GM12865 (cell line): ENCODE measurements around the gene SLC35F1.

Experiments used
- DNase-seq: peaks from one replicate; pipeline ENCODE4 v3.0.0; 2010; ENCODE audit warnings: low read depth
- H3K4me3 ChIP-seq: 2 replicates; pipeline ENCODE4 v1.5.1; 2011; ENCODE audit warnings: mild to moderate bottlenecking, low read depth, low read length, control low read depth
- TF ChIP-seq, protein P1 (sequence below): IDR thresholded peaks from 2 replicates; pipeline ENCODE4 v1.5.1; 2011; ENCODE audit warnings: low read length, control low read depth, low read depth, inconsistent platforms; ENCODE audit not compliant: insufficient read depth; ENCODE audit errors: missing control alignments

The SLC35F1 gene

DNA sequence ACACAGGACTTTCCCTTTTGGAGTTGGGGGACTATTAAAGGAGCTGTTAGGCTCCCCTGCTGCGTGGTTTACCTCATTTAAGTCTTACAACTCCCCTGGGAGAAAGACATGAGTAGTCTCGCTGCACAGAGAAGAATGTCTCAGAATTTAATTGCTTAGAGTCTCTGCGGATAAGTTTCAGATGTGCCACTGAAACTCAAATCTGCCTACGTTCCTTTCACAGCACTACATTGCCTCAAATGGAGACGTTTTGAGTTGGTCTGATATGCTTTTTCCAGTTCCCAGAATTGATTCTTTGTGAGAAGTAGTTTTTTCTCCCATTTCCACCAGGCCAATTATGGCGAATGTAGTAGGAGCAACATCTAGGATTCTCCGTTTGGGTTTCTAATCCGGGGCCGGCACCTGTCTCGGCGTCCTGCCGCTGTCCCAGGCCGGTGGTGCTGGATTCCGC is 532 bp upstream of the SLC35F1 start:
- DNase-seq: peak; percentile 42
- TF ChIP-seq, protein P1, sequence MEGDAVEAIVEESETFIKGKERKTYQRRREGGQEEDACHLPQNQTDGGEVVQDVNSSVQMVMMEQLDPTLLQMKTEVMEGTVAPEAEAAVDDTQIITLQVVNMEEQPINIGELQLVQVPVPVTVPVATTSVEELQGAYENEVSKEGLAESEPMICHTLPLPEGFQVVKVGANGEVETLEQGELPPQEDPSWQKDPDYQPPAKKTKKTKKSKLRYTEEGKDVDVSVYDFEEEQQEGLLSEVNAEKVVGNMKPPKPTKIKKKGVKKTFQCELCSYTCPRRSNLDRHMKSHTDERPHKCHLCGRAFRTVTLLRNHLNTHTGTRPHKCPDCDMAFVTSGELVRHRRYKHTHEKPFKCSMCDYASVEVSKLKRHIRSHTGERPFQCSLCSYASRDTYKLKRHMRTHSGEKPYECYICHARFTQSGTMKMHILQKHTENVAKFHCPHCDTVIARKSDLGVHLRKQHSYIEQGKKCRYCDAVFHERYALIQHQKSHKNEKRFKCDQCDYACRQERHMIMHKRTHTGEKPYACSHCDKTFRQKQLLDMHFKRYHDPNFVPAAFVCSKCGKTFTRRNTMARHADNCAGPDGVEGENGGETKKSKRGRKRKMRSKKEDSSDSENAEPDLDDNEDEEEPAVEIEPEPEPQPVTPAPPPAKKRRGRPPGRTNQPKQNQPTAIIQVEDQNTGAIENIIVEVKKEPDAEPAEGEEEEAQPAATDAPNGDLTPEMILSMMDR: no peak
- H3K4me3 ChIP-seq: no peak overlapping the region

DNA sequence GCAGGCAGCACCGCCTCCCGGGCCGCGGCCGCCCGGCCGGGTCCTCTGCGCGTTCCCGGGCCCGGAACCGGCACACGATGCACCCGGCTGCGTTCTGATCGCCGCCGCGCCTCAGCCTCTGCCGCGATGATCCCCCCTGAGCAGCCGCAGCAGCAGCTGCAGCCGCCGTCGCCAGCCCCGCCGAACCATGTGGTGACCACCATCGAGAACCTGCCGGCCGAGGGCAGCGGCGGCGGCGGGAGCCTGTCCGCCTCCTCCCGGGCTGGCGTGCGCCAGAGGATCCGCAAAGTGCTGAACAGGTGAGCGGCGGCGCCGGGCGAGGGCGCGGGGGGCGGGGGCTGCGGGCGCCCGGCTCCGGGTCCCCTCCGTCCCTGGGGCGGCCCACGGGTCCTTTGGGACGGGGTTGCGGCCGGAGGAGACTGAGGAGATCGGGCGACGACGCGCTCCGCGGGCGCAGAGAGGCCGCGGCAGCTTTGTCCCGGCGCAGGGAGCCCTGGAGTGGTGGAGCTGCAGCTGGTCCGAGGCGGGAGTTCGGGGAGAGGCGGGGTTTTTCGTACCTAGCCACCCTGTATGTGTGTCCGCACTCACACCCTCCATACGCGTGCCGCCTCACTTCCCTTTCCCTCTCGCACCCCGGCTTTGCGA is 659 bp downstream of the SLC35F1 start:
- H3K4me3 ChIP-seq: no peak overlapping the region
- TF ChIP-seq, protein P1: no peak
- no peak for DNase-seq

DNA sequence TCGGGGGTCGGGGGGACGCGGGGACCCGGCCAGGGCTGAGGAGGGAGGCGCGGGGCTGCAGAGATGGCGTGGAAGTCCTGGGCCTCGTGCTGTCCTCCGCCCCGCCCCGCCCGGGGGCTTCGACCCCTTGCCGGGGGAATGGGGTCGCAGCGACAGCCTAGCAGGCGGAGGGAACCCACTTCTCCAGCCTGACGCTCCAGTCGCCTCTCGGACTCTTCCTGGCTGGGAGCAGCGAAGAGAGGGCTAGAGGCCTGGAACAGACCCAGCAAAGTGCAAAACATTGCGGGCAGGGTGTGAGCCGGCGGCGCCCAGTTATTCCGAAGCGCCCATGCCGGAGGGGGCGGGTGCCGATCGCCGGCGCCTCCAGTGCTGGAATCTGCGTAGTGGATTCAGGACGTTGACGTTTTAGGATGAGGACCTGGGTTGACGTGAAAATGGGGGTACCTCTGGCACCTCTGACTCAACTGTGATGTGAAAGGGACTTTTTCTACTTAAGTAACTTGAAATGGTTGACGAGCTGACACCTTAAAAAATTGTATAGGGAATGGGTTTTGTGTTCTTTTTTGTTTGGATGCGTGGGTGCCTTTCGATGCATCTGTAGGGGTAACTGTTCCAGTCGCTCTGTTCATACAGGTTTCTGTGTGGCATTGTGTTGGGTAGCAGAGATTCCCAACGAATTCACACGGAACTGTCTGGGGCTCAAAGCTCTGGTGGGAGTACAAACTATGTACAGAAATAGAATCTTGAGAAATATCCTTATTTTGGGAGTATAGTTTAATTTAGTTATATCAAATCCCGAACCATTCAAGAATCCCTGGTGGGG is 1.4 kb downstream of the SLC35F1 start:
- no peak for DNase-seq
- no peak overlapping the region for H3K4me3 ChIP-seq

DNA sequence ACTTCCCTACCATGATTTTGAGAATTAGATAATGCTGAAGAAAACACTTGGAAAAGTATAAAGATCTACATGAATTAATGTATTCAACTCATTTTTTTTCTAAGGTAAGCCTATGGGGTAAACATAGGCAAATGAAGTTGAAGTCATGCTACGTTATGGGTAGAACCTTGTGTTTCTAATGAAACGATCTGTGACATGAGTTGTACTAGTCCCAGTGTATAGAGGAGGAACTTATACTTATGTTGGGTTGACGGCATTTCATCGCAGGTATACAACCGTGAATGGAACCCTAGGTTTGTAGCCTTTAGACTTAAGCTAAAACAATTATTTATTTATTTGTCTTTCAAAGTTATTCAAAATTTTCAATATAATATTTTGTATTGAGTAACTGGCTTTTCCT is 2.6 kb downstream of the SLC35F1 start:
- H3K4me3 ChIP-seq: no peak overlapping the region
- TF ChIP-seq, protein P1: no peak
- no peak for DNase-seq

More for the DNA sequence above, 1.4 kb downstream of the SLC35F1 start:
- TF ChIP-seq, protein P1: no peak

DNA sequence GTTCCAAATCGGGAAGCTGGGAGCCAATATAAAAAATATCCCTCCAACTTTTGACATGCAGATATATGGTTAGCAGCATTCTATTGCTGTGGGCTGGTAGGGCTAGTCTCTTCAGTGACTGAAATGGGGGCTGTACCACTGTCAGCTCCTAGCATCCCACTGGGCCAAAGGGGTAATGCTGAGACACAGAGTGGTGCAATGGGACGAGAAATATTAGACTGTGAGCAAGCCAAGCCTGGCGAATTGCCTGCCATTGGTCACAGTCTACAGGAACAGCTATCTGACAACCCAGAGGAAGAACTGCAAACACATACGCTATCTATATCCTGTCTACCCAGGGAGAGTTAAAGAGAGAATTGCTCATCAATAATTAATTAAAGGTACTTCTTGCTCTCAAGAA is 3.5 kb downstream of the SLC35F1 start:
- no peak overlapping the region for H3K4me3 ChIP-seq
- DNase-seq: no peak
- TF ChIP-seq, protein P1: no peak

DNA sequence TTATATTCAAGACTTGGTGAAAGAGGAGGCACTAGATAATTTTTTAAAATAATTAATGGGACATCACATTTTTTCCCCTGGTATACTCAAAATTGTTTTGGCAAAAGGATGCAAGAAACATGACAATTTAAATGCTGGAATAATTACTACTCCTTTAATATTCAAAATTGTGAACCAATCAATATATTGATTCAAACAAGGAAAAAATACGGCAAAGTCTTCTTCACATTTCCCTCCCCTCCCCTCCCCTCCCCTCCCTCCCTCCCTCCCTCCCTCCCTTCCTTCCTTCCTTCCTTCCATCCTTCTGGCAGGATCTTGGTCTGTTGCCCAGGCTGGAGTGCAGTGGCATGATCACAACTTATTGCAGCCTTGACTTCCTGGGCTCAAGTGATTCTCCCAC is 4.1 kb downstream of the SLC35F1 start:
- no peak for DNase-seq
- no peak overlapping the region for H3K4me3 ChIP-seq
- TF ChIP-seq, protein P1: no peak
